Activated T-helper 1 cell treated with anti-CD3 and anti-CD28 coated beads, Interleukin-12 subunit alpha, Interleukin-12 subunit beta, Interleukin-2, Interleukin-4 antibody, amounts not matched to agents 30 ng/mL and 10 ng/mL and 1 ng/mL, durations not matched to agents 14 hours and 24 hours and 36 hours (primary cell): ENCODE data around the gene SPEF1. TPM values are rescaled to one million over a fixed set of nuclear protein-coding genes. Genes with fewer than 3 reads are reported as not detected.
"Not testable (repeated sequence)": the region's sequence is repeated elsewhere in the genome, so short reads cannot be mapped to it uniquely, and the experiment has no call there.

ENCODE experiments used
- DNase-seq: peaks from one replicate; pipeline ENCODE4 v3.0.0; 2021; ENCODE audit warnings: low spot score
- H3K27ac Mint-ChIP-seq: one replicate; pipeline ENCODE4 v1.8.0; 2021; ENCODE audit warnings: mild to moderate bottlenecking, mixed read lengths
- H3K27me3 Mint-ChIP-seq: one replicate; pipeline ENCODE4 v1.8.0; 2022; ENCODE audit warnings: mild to moderate bottlenecking, moderate library complexity, mixed read lengths; ENCODE audit not compliant: insufficient read depth
- H3K36me3 Mint-ChIP-seq: one replicate; pipeline ENCODE4 v1.8.0; 2021; ENCODE audit warnings: low read depth, mixed read lengths
- H3K4me1 Mint-ChIP-seq: one replicate; pipeline ENCODE4 v1.8.0; 2021; ENCODE audit warnings: low read depth, mixed read lengths
- H3K4me3 Mint-ChIP-seq: one replicate; pipeline ENCODE4 v1.8.0; 2021; ENCODE audit warnings: mild to moderate bottlenecking, moderate library complexity, mixed read lengths
- H3K9me3 Mint-ChIP-seq: one replicate; pipeline ENCODE4 v1.8.0; 2021; ENCODE audit warnings: mixed read lengths
- intact Hi-C: fragments of 100-400 bp; cut with micrococcal nuclease; formaldehyde crosslinking; loops from one replicate; pipeline ENCODE4 v1.15.1; 2024
- total RNA-seq: library from RNA; stranded (reverse); gene quantifications from 2 replicates; pipeline ENCODE4 v1.2.3, GENCODE V29; 2022

Gene SPEF1, protein sequence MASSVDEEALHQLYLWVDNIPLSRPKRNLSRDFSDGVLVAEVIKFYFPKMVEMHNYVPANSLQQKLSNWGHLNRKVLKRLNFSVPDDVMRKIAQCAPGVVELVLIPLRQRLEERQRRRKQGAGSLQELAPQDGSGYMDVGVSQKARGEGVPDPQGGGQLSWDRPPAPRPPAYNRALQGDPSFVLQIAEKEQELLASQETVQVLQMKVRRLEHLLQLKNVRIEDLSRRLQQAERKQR
- 0.12 TPM in 1 of 2 replicates, not detected in the other for total RNA-seq

DNA sequence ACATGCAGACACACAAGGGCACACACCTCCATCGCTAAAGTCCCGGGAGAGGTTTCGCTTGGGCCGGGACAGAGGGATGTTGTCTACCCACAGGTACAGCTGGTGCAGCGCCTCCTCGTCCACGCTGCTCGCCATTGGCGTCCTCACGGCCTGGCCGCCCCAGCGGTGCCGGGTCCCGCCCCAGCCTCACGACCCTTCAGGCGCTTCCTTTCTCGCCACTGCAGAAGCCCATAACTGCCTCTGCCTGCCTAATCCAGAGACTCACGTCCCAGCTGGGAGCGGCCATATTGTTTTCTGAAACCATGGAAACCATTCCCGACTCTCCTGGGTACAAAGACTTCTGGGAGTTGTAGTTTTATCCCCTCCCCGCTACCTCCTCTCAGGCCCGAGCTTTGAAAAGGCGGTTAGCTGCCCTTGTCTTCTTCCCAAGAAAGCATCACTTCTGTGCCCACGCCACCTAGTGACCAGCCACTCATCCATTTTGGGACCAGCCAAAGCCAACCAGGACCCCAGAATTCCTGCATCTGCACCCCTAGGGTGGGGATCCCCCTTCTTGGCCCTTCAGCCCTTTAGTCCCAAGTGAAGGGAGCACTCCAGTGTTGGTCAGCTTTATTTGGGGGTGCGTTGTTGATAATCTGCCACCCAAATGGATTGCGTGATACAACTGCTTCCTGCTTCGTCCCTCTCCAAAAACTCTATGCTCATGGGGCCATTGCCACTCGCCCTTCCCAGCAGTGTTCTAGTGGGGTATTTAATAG lies at the start of gene SPEF1:
Gene SPEF1 (minus strand): TSS at position 296 of the 758 bp plus-strand sequence. CDS start 161 bp downstream, at position 135.
- no peak for DNase-seq
- no peak within 1 kb of the TSS for H3K27ac Mint-ChIP-seq
- H3K4me3 Mint-ChIP-seq = peak within 1 kb of the TSS; percentile 64
- H3K27me3 Mint-ChIP-seq = peaks cover 24% of the 10 kb centered on the region
- peaks cover 43% of the 10 kb centered on the region for H3K4me1 Mint-ChIP-seq
- no peaks in the 10 kb centered on the region for H3K9me3 Mint-ChIP-seq
- peaks cover 6% of the 10 kb centered on the region for H3K36me3 Mint-ChIP-seq
- intact Hi-C loops = loop anchor here (1.0 kb wide), 1 partner anchor 39 kb away; the partner anchor contains the start of gene AP5S1

DNA sequence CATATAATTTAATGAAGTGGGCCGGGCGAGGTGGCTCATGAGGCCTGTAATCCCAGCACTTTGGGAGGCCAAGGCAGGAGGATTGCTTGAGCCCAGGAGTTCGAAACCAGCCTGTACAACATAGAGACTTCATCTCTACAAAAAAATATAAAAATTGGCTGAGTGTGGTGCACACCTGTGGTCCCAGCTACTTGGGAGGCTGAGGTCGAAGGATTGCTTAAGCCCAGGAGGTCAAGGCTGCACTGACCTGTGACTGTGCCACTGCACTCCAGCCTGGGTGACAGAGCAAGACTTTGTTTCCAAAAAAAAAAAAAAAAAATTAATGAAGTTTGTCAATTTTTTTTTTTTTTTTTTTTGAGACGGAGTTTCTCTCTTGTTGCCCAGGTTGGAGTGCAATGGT lies 48.6 kb upstream of the SPEF1 start:
- H3K9me3 Mint-ChIP-seq, H3K27ac Mint-ChIP-seq, H3K36me3 Mint-ChIP-seq, intact Hi-C loops, H3K4me3 Mint-ChIP-seq, H3K4me1 Mint-ChIP-seq, H3K27me3 Mint-ChIP-seq, DNase-seq: not testable (repeated sequence)

DNA sequence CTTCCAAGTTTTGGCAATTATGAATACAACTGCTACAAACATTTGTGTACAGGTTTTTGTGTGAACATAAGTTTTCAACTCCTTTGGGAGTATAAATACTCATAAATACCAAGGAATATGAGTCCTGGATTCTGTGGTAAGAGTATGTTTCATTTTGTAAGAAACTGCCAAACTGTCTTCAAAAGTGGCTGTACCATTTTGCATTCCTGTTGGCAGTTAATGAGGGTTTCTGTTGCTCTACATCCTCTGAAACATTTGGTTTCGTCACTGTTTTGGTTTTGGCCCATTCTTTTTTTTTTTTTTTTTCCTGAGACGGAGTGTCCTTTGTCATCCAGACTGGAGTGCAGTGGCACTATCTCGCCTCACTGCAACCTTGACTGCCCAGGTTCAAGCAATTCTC lies 47.5 kb upstream of the SPEF1 start:
- H3K36me3 Mint-ChIP-seq = peaks cover 8% of the 10 kb centered on the region
- DNase-seq = no peak
- intact Hi-C loops = no loop called here
- no peak overlapping the region for H3K4me3 Mint-ChIP-seq
- H3K27me3 Mint-ChIP-seq = no peaks in the 10 kb centered on the region
- no peaks in the 10 kb centered on the region for H3K4me1 Mint-ChIP-seq
- no peaks in the 10 kb centered on the region for H3K9me3 Mint-ChIP-seq
- no peak overlapping the region for H3K27ac Mint-ChIP-seq

DNA sequence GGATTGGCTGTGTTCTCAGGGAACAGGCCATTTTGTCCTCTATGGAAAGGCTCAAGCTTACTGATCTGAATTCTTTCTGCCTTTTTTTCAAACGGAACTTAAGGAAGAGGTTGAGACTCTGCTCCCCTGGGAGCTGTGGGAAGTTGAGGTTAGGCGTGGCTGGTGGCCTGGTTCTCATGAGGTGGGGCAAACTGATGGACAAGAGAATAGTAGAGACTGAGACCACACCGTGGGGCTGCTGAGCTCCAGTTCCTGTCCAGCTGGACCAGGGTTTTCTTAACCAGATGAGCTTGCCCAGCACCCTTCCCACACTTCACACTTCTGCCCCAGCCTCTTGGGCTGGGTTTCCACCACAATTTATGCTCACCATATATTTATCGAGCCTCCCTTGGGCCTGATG lies 45.2 kb upstream of the SPEF1 start:
- no peak for DNase-seq
- Mint-ChIP-seq H3K9me3 (no peaks in the 10 kb centered on the region), H3K36me3 (peaks cover 12% of the 10 kb centered on the region), H3K27ac (no peak overlapping the region), H3K4me1 (peaks cover 5% of the 10 kb centered on the region), H3K27me3 (no peaks in the 10 kb centered on the region), H3K4me3 (no peak overlapping the region)
- intact Hi-C loops = no loop called here

DNA sequence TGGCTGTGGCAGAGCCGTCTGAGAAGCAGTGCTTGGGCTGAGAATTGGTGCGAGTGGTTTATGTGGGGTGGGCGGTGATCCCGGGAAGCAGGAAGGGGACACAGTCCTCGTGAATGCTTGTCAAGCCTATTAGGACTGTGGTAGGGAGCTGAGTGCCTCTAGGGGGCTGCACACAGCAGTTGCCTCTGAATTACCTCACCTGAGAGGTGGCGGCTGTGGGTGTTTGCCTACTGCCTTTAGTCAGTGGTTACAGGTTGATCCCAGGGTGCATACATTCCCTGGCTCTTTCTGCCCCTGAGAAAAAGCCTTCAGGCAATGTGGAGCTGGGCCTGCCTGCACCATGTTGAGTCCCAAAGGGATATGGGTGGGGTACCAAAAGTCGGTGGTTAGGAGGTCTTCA lies 44.3 kb upstream of the SPEF1 start:
- H3K27ac Mint-ChIP-seq = no peak overlapping the region
- intact Hi-C loops = no loop called here
- H3K9me3 Mint-ChIP-seq = no peaks in the 10 kb centered on the region
- H3K36me3 Mint-ChIP-seq = peaks cover 12% of the 10 kb centered on the region
- peaks cover 6% of the 10 kb centered on the region for H3K4me1 Mint-ChIP-seq
- H3K27me3 Mint-ChIP-seq = no peaks in the 10 kb centered on the region
- DNase-seq = no peak
- H3K4me3 Mint-ChIP-seq = no peak overlapping the region

DNA sequence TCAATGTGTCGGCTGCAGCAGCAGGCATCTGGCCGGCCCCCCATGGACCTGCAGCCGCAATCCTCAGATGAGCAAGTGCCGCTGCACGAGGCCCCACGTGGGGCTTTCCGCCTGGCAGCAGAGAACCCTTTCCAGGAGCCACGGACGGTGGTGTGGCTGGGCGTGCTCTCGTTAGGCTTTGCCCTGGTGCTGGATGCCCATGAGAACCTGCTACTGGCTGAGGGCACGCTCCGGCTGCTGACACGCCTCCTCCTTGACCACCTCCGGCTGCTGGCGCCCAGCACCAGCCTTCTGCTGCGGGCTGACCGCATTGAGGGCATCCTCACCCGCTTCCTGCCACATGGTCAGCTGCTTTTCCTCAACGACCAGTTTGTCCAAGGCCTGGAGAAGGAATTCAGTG lies 42.6 kb upstream of the SPEF1 start:
- H3K4me3 Mint-ChIP-seq = no peak overlapping the region
- no peak for DNase-seq
- no peaks in the 10 kb centered on the region for H3K9me3 Mint-ChIP-seq
- H3K4me1 Mint-ChIP-seq = peaks cover 17% of the 10 kb centered on the region
- H3K36me3 Mint-ChIP-seq = peaks cover 12% of the 10 kb centered on the region
- no peaks in the 10 kb centered on the region for H3K27me3 Mint-ChIP-seq
- intact Hi-C loops = no loop called here
- H3K27ac Mint-ChIP-seq = no peak overlapping the region

DNA sequence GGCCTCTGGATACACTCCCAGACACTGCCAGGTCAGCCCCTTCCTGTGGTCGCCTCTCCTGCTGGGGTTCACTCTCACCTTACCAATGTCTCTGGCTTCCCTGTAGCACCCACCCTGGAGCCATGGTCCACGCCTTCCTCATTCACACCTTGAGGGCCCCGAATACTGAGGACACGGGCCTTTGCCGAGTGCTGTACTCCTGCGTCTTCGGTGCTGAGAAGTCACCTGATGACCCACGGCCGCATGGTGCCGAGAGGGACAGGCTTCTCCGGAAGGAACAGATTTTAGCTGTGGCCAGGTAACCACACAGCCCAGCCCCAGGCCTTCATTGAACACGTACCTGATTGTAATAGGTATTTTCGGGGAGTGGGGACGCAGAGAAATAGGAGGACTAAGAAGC lies 40.7 kb upstream of the SPEF1 start:
- Mint-ChIP-seq H3K4me3 (peak overlapping the region; percentile 85), H3K36me3 (peaks cover 9% of the 10 kb centered on the region), H3K27ac (peak overlapping the region; percentile 89), H3K27me3 (no peaks in the 10 kb centered on the region), H3K9me3 (no peaks in the 10 kb centered on the region), H3K4me1 (peaks cover 26% of the 10 kb centered on the region)
- no peak for DNase-seq
- intact Hi-C loops = loop anchor here (2.0 kb wide), 1 partner anchor 77 kb away; no protein-coding TSS in a partner anchor

DNA sequence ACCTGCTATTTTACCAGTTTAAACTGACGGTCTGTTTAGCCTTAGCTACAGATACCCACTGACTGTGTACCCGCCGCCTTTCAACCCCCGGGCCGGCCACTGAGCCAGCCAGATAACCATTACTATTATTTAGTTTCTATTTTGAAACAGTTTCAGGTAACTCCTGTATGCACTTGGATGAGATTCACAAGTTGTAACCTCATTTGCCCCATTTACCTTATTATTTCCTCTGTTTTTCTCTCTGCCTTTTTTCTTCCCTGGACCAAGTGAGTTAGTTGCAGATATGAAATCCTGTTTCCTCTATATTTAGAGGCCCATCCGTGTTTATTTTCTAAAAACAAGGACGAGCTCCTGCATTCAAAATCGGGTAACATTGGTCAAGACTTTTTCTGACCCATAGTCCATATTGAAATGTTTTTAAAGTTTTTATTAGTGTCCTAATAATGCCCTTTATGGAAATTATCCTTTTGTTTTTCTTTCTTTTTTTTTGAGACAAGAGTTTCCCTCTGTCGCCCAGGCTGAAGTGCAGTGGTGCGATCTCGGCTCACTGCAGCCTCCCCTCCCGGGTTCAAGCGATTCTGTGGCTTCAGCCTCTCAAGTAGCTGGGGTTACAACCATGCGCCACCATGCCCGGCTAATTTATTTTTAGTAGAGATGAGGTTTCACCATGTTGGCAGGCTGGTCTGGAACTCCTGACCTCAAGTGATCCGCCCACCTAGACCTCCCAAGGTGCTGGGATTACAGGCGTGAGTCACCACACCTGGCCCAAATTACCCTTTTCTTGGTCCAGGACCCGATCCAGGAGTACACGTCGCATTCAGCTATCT lies 39.9 kb upstream of the SPEF1 start:
- intact Hi-C loops = loop anchor here (1.0 to 2.0 kb wide), 11 partner anchors 10 to 194 kb away; partner anchors contain the start of genes ADISSP, CENPB, MAVS and PANK2
- Mint-ChIP-seq H3K36me3 (peaks cover 7% of the 10 kb centered on the region), H3K4me1 (peaks cover 34% of the 10 kb centered on the region), H3K27me3 (no peaks in the 10 kb centered on the region), H3K4me3 (peak overlapping the region; percentile 85), H3K9me3 (no peaks in the 10 kb centered on the region), H3K27ac (peak overlapping the region; percentile 89)
- DNase-seq = no peak

DNA sequence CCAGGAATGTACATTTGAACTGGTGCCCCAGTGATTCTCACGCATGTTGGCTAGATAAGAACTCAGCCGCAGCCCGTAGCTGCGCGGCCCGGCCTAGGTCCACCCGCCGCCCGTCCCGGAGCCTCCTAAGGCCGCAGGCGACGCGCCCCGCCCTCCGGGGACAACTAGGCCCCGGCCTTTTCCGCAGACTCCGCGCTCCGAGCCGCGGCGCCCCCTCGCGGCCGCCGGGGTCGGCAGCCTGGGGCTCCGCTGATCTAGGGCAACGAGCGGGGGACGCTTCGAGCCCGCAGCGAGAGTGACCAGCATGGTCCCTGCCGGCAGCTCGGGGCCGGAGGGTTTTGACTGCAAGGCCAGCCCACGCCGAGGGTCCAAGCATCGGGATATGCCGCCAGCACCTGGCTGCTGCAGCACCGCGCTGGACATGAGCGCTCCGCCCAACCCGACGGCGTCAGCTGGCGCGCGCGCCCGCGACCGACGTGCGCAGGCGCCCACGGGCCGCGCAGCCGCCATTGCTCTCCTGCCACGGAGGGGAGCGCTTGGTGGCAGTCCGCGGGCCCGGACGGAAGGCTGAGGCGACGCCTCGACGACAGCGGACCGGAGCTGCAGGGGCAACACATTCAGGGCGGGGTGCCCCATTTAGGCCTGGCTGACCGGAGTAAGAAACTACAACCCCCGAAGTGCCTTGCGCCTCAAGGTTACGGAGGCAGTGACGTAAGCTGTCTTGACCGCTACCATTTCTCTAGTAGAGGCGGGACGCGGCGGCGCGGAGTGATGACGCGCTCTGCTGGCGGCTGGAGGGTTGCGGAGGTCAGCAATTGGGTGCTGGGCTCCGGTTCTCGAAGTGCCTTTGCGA lies 39.0 kb upstream of the SPEF1 start, which contains the start of gene AP5S1:
Gene AP5S1 (plus strand): TSS at position 500 of the 853 bp plus-strand sequence. CDS start 1,571 bp downstream, outside the sequence.
- Mint-ChIP-seq H3K27me3 (no peaks in the 10 kb centered on the region), H3K36me3 (peaks cover 5% of the 10 kb centered on the region), H3K27ac (peak within 1 kb of the TSS; percentile 89), H3K4me3 (peak within 1 kb of the TSS; percentile 85), H3K4me1 (peaks cover 42% of the 10 kb centered on the region), H3K9me3 (no peaks in the 10 kb centered on the region)
- peak; percentile 90 for DNase-seq
- intact Hi-C loops = loop anchor here (1.0 to 2.0 kb wide), 11 partner anchors 9 to 195 kb away; partner anchors contain the start of genes ADISSP, CENPB, MAVS and PANK2

DNA sequence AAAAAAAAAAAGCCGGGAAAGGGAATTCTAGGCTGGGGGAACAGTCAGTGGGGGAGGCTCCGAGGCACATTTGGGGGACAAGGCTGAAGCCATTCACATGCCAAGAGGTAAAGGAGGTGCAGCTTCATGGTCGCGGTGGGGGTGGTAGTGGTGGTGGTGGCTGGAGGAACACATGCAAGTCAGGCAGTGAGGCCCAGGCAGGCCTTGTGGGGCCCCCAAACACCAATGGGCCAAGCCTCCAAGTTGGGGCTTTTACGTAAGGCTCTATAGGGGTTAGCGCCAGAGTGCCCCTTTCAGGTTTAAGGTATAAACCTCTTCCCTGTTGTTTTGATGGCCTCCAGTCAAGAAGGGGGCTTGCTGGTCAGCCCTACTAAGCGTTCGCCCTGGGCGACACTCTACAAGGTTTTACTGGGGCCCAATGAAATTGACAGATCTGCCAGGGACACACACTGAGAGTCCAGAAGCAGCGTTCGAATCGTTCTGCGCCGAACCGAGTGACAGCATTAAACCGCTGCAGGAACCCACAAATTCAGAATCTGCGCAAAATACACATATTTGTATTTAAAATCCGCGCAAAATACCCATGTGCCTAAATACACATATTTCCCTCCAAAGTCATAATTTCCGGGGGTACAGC lies 38.3 kb upstream of the SPEF1 start:
- intact Hi-C loops = loop anchor here (1.0 to 10.0 kb wide), 13 partner anchors 8 to 1295 kb away; partner anchors contain the start of genes ADISSP, ATRN, CENPB and MAVS
- peaks cover 45% of the 10 kb centered on the region for H3K4me1 Mint-ChIP-seq
- DNase-seq = no peak
- peaks cover 5% of the 10 kb centered on the region for H3K36me3 Mint-ChIP-seq
- no peaks in the 10 kb centered on the region for H3K27me3 Mint-ChIP-seq
- peak overlapping the region; percentile 79 for H3K4me3 Mint-ChIP-seq
- H3K27ac Mint-ChIP-seq = peak overlapping the region; percentile 86
- H3K9me3 Mint-ChIP-seq = no peaks in the 10 kb centered on the region
